ENCODE results near the gene MYO7B. TPM values are rescaled to one million over a fixed set of nuclear protein-coding genes. Genes with fewer than 3 reads are reported as not detected.

The MYO7B gene
- total and polyA plus RNA-seq, 9 of the 15 experiments (the other 6 are each of a cell fraction or from before 2014, with no cell fraction given): 0.08 TPM; not detected in 8

- no peaks in the 10 kb centered on the region; the same call in 1 of the 2 replicates for H4K20me1 ChIP-seq (replicated peaks; ENCODE audit: control insufficient read depth, insufficient read depth, low read length)
- H3K27me3 ChIP-seq (ENCODE audit: control insufficient read depth in 2 of 2, insufficient read depth in 2 of 2, low read length in 2 of 2): peaks cover 26 to 54% of the 10 kb centered on the region in 2 experiments
- intact Hi-C loops (cut with micrococcal nuclease): loop anchor here (5.0 kb wide), 1 partner anchor 447 kb away; no protein-coding TSS in a partner anchor
- H3K79me2 ChIP-seq (ENCODE audit: control insufficient read depth, insufficient read depth, low read length): no peaks in the 10 kb centered on the region
- FAIRE-seq (no peak), ATAC-seq (peak; percentile 13; the same call in 2 of the 3 replicates), DNase-seq (ENCODE audit: extremely low read depth in 1 of 4, low spot score in 3 of 4) (peak in 2 of 4 experiments; percentile 31 to 33)
- WGBS (ENCODE audit: insufficient coverage, low coverage, missing lambda C conversion rate): 15% methylated on average over 19 of the region's 19 CpGs
- no peak overlapping the region for H2AFZ ChIP-seq (ENCODE audit: low read depth, low read length)
- ChIA-PET CTCF (ENCODE audit: low intra/inter-chr PET ratio) (interaction anchor here (0.6 kb wide), 1 partner anchor 442 kb away, joined by 3 read pairs; no protein-coding TSS in a partner anchor), POLR2A (interaction anchor here (0.6 to 1.2 kb wide), 3 partner anchors 11 to 55 kb away, joined by 3 read pairs; no protein-coding TSS in a partner anchor)
- no peak overlapping the region for H3K9ac ChIP-seq (ENCODE audit: insufficient read depth in 1 of 2, low read depth in 2 of 2, low read length in 2 of 2)
- no TSS peak for BruUV-seq (replicated peaks)
- no peaks in the 10 kb centered on the region for H3K9me1 ChIP-seq (ENCODE audit: control insufficient read depth, insufficient read depth, low read length)
- H3K9me3 ChIP-seq (replicated peaks; ENCODE audit: control insufficient read depth, insufficient read depth, low read depth, low read length): no peaks in the 10 kb centered on the region
- peaks cover 0 to 52% of the 10 kb centered on the region in 2 experiments; a peak in 2 of 5 replicates for H3K4me1 ChIP-seq (replicated peaks in 1 of 2; ENCODE audit: control insufficient read depth in 2 of 2, insufficient read depth in 2 of 2, low read length in 2 of 2)
- no peak overlapping the region for H3K27ac ChIP-seq (ENCODE audit: extremely low read depth, low read depth, low read length)
- no peak overlapping the region for H3K4me2 ChIP-seq (ENCODE audit: insufficient read depth, low read length)
- no peaks in the 10 kb centered on the region for H3K36me3 ChIP-seq (ENCODE audit: control insufficient read depth, insufficient read depth, low read length)
- H3K4me3 ChIP-seq: no peak overlapping the region
- in situ Hi-C loops (cut with MboI): no loop called here
- TF ChIP-seq SIX5 (IDR thresholded peaks at IDR 0.05; ENCODE audit: borderline replicate concordance in 1 of 2, insufficient read depth in 1 of 2, low read depth in 1 of 2, low read length in 2 of 2) (no peak), AFF1 (IDR thresholded peaks at IDR 0.05; ENCODE audit: low read depth in 1 of 2, partially characterized antibody in 2 of 2) (no peak), USF2 (CRISPR knock-in tag; IDR thresholded peaks at IDR 0.05) (peak; percentile 40), USF1 (CRISPR knock-in tag; IDR thresholded peaks at IDR 0.05) (peak; percentile 54), HMG20B (CRISPR knock-in tag; IDR thresholded peaks at IDR 0.05) (no peak), ZNF699 (CRISPR knock-in tag; IDR thresholded peaks at IDR 0.05; ENCODE audit: insufficient replicate concordance) (no peak), RCOR1 (IDR thresholded peaks at IDR 0.05; ENCODE audit: borderline replicate concordance in 1 of 2, low read depth in 2 of 2, low read length in 2 of 2) (no peak), ZNF24 (IDR thresholded peaks at IDR 0.05) (peak; percentile 50; the same call in 1 of the 2 replicates), ILF3 (IDR thresholded peaks at IDR 0.05; ENCODE audit: borderline replicate concordance) (no peak), ATF1 (CRISPR knock-in tag; IDR thresholded peaks at IDR 0.05) (no peak), ATF1 (tag; IDR thresholded peaks at IDR 0.05) (no peak), RBM34 (IDR thresholded peaks at IDR 0.05; ENCODE audit: borderline replicate concordance, insufficient read depth, low read length) (no peak), PHTF2 (CRISPR knock-in tag; IDR thresholded peaks at IDR 0.05) (no peak)
These were observed 108.9 kb downstream of the MYO7B start for GRCh38 chr2:127644066-127645025.

Data from K562 (cell line).